ENCODE measurements around the gene PGM2L1.

DNA sequence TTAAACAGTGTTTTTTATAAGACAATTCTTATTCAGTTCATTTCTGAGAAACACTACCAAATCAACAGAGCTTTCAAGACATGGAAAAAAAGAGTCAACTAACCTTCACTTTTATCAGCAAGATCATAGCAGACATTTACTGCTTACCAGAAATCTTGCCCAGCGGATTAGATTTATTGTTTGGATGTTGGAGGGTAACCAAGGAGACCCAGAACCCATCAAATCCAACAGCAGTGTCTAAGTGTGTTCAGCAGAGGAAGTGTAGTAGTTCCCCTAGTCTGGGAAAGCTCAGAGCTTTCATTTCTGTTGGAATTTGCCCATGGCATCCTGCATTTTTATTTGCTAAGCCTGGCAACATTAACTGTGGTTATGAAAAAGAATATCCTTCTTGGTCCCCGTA, 2.4 kb upstream of the PGM2L1 start:
- TF ChIP-seq POLR2A (IDR thresholded peaks at IDR 0.05), result no peak
- TF ChIP-seq, protein P1, sequence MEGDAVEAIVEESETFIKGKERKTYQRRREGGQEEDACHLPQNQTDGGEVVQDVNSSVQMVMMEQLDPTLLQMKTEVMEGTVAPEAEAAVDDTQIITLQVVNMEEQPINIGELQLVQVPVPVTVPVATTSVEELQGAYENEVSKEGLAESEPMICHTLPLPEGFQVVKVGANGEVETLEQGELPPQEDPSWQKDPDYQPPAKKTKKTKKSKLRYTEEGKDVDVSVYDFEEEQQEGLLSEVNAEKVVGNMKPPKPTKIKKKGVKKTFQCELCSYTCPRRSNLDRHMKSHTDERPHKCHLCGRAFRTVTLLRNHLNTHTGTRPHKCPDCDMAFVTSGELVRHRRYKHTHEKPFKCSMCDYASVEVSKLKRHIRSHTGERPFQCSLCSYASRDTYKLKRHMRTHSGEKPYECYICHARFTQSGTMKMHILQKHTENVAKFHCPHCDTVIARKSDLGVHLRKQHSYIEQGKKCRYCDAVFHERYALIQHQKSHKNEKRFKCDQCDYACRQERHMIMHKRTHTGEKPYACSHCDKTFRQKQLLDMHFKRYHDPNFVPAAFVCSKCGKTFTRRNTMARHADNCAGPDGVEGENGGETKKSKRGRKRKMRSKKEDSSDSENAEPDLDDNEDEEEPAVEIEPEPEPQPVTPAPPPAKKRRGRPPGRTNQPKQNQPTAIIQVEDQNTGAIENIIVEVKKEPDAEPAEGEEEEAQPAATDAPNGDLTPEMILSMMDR (IDR thresholded peaks at IDR 0.05), result no peak

Data from uterus (tissue), 2 donors.